Breast epithelium (tissue), 4 donors: ENCODE data around the gene CYP2B6. TPM values are rescaled to one million over a fixed set of nuclear protein-coding genes. Genes with fewer than 3 reads are reported as not detected.

ENCODE experiments used
- DNase-seq, 2 donors: peaks; one replicate each; pipeline ENCODE4 v3.0.0-alpha.2; 2019; ENCODE audit warnings: low spot score in 2 of 2
- H3K27ac ChIP-seq, 2 donors: fragments of 200-600 bp; sonication (generic) in 1 of 2; one replicate each; pipeline ENCODE4 v1.5.1; 2016 to 2019; ENCODE audit warnings: mild to moderate bottlenecking in 1 of 2
- H3K27me3 ChIP-seq, 2 donors: fragments of 200-600 bp; sonication (generic) in 1 of 2; one replicate each; pipeline versions ENCODE4 v1.5.1 to v1.6.0; 2017 to 2019; ENCODE audit warnings: control low read depth in 1 of 2, mild to moderate bottlenecking in 1 of 2
- H3K36me3 ChIP-seq: fragments of 200-600 bp; one replicate; pipeline ENCODE4 v1.5.1; 2019
- H3K4me1 ChIP-seq, 2 donors: fragments of 200-600 bp; sonication (generic); one replicate each; pipeline ENCODE4 v1.5.1; 2016 to 2019; ENCODE audit warnings: control low read depth in 1 of 2
- H3K4me3 ChIP-seq, 3 donors: fragments of 200-600 bp; sonication (generic); 1 replicate in 2 of 3; 2 replicates in 1 of 3; pipeline ENCODE4 v1.5.1; 2016 to 2019; ENCODE audit warnings: mild to moderate bottlenecking in 3 of 3, moderate library complexity in 2 of 3
- H3K9me3 ChIP-seq, 2 donors: fragments of 200-600 bp; sonication (generic) in 1 of 2; one replicate each; pipeline ENCODE4 v1.5.1; 2016 to 2019; ENCODE audit warnings: control low read depth in 1 of 2
- CTCF ChIP-seq, 3 donors: fragments of 450-650 bp; IDR thresholded peaks; one replicate each; pipeline ENCODE4 v1.5.1; 2016 to 2017; ENCODE audit warnings: antibody characterized with exemption in 3 of 3, mild to moderate bottlenecking in 3 of 3, moderate library complexity in 3 of 3
- POLR2A ChIP-seq: fragments of 450-650 bp; IDR thresholded peaks from one replicate; pipeline ENCODE4 v1.6.1; 2016; ENCODE audit warnings: antibody characterized with exemption, mild to moderate bottlenecking, moderate library complexity
- POLR2AphosphoS5 ChIP-seq, 3 donors: sonication (generic); formaldehyde crosslinking; IDR thresholded peaks; one replicate each; pipeline ENCODE4 v1.6.1; 2017; ENCODE audit warnings: antibody characterized with exemption in 3 of 3
- intact Hi-C: fragments of 100-400 bp; cut with DNase I; formaldehyde crosslinking; loops from one replicate; pipeline ENCODE4 v1.15.1; 2023; ENCODE audit warnings: low total_unique reads
- total RNA-seq, 3 donors: library from RNA; depleted of rRNA; stranded (reverse); fragments of >200 nt; gene quantifications; one replicate each; pipeline ENCODE4 v1.1.0, GENCODE V29; 2016

The CYP2B6 gene
- total RNA-seq, 3 donors from 2014 or later = not detected

- Histone ChIP-seq H3K27me3 (no peaks in the 10 kb centered on the region), H3K36me3 (no peaks in the 10 kb centered on the region), H3K27ac (no peak overlapping the region), H3K4me3 (no peak overlapping the region), H3K4me1 (no peaks in the 10 kb centered on the region), H3K9me3 (peaks cover 0 to 7% of the 10 kb centered on the region in 2 donors)
- intact Hi-C loops = no loop called here
- no peak for TF ChIP-seq CTCF (IDR thresholded peaks at IDR 0.05)
- no peak for TF ChIP-seq POLR2A
- DNase-seq = no peak
Observed at GRCh38 chr19:40948580-40949299, 42.3 kb upstream of the CYP2B6 start.

- Histone ChIP-seq H3K27me3 (no peaks in the 10 kb centered on the region), H3K27ac (no peak overlapping the region), H3K9me3 (peaks cover 12 to 36% of the 10 kb centered on the region in 2 donors), H3K36me3 (no peaks in the 10 kb centered on the region), H3K4me3 (no peak overlapping the region), H3K4me1 (no peaks in the 10 kb centered on the region)
- no peak for DNase-seq
- intact Hi-C loops = loop anchor here (10.0 kb wide), 1 partner anchor 2000 kb away; no protein-coding TSS in a partner anchor
- TF ChIP-seq POLR2AphosphoS5 (IDR thresholded peaks at IDR 0.05) = no peak
- no peak for TF ChIP-seq POLR2A
- TF ChIP-seq CTCF (IDR thresholded peaks at IDR 0.05) = no peak
Observed at GRCh38 chr19:40954573-40954972, 36.5 kb upstream of the CYP2B6 start.

- no peak for TF ChIP-seq POLR2AphosphoS5 (IDR thresholded peaks at IDR 0.05)
- TF ChIP-seq CTCF (IDR thresholded peaks at IDR 0.05) = no peak
- no peak for TF ChIP-seq POLR2A
- intact Hi-C loops = loop anchor here (5.0 to 10.0 kb wide), 2 partner anchors 348 to 1995 kb away; no protein-coding TSS in a partner anchor
- Histone ChIP-seq H3K27me3 (no peaks in the 10 kb centered on the region), H3K9me3 (peaks cover 12 to 24% of the 10 kb centered on the region in 2 donors), H3K27ac (no peak overlapping the region), H3K36me3 (no peaks in the 10 kb centered on the region), H3K4me3 (no peak overlapping the region), H3K4me1 (no peaks in the 10 kb centered on the region)
- no peak for DNase-seq
Observed at GRCh38 chr19:40959338-40959737, 31.7 kb upstream of the CYP2B6 start.

- Histone ChIP-seq H3K9me3 (peaks cover 5 to 15% of the 10 kb centered on the region in 2 donors), H3K4me3 (no peak overlapping the region), H3K36me3 (no peaks in the 10 kb centered on the region), H3K27ac (no peak overlapping the region), H3K27me3 (no peaks in the 10 kb centered on the region), H3K4me1 (no peaks in the 10 kb centered on the region)
- no peak for DNase-seq
- no peak for TF ChIP-seq POLR2AphosphoS5 (IDR thresholded peaks at IDR 0.05)
- TF ChIP-seq POLR2A = no peak
- no peak for TF ChIP-seq CTCF (IDR thresholded peaks at IDR 0.05)
- intact Hi-C loops = no loop called here
Observed at GRCh38 chr19:40960062-40960685, 30.9 kb upstream of the CYP2B6 start.

GRCh38 chr19:40960780-40961179 is 30.3 kb upstream of the CYP2B6 start:
- H3K9me3 ChIP-seq = peaks cover 0 to 9% of the 10 kb centered on the region in 2 donors
- H3K27ac ChIP-seq = no peak overlapping the region
- no peak for DNase-seq
- TF ChIP-seq POLR2A (no peak), POLR2AphosphoS5 (IDR thresholded peaks at IDR 0.05) (no peak), CTCF (IDR thresholded peaks at IDR 0.05) (no peak)
- H3K4me1 ChIP-seq = no peaks in the 10 kb centered on the region
- no peaks in the 10 kb centered on the region for H3K27me3 ChIP-seq
- intact Hi-C loops = no loop called here
- no peaks in the 10 kb centered on the region for H3K36me3 ChIP-seq
- H3K4me3 ChIP-seq = no peak overlapping the region
